Neutrophil (primary cell): ENCODE results near the gene DDC.

ENCODE experiments used
- H3K27ac ChIP-seq: fragments of 200-600 bp; sonication (generic); 2 replicates; pipeline ENCODE4 v1.5.1; 2016; ENCODE audit warnings: mild to moderate bottlenecking, moderate library complexity
- H3K27me3 ChIP-seq: fragments of 200-600 bp; sonication (generic); 2 replicates; pipeline ENCODE4 v1.6.0; 2016; ENCODE audit warnings: mild to moderate bottlenecking
- H3K36me3 ChIP-seq: fragments of 200-600 bp; sonication (generic); 2 replicates; pipeline ENCODE4 v1.5.1; 2017
- H3K4me1 ChIP-seq, 2 experiments: fragments of 200-600 bp in 1 of 2; sonication (generic) in 1 of 2; 1 replicate in 1 of 2; 2 replicates in 1 of 2; pipeline versions ENCODE4 v1.5.1 to v1.6.1; 2013 to 2016; ENCODE audit warnings: low read depth in 1 of 2, low read length in 1 of 2, mild to moderate bottlenecking in 1 of 2, moderate library complexity in 1 of 2; ENCODE audit not compliant: control insufficient read depth in 1 of 2, insufficient read depth in 1 of 2
- H3K4me3 ChIP-seq, 2 experiments: fragments of 200-600 bp in 1 of 2; sonication (generic) in 1 of 2; 1 replicate in 1 of 2; 2 replicates in 1 of 2; pipeline ENCODE4 v1.5.1; 2013 to 2016; ENCODE audit warnings: low read depth in 1 of 2, low read length in 1 of 2, mild to moderate bottlenecking in 1 of 2, moderate library complexity in 1 of 2
- H3K9me3 ChIP-seq: fragments of 200-600 bp; sonication (generic); 2 replicates; pipeline ENCODE4 v1.5.1; 2016
- CTCF ChIP-seq: fragments of 200-600 bp; sonication (generic); IDR thresholded peaks from 2 replicates; pipeline ENCODE4 v1.5.1; 2016; ENCODE audit warnings: antibody characterized with exemption

The DDC gene

DNA sequence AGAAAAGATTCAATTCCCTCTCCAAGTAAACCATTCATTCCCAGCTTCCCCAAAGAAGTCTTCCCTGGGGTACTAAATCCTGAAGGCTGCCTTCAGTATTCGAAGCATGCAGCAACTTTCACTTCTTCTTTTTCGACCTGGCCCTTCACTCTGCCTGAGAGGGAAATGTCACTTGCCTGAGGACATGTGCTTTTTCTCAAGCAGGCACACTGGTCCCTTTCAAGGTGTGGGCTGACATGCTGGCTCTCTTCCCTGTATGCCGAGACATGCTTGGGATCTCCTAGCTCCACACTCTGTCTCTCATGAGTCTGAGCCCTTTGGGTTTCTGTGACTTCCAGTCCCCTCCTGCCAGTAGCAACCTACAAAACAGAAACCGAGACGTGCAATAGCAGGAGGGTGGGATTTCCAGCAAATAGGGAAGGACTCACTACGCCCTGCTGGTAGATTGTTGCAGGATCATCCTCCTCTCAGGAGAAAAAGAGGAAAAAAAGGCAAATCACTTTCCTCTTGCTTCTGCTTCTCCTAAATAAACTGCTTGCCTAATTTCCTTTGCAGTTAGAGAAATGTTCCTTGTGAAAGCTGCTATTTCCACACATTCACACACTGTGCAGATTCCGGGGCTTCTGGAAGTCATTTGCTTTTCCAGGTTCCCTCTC, 148.6 kb downstream of the DDC start:
- Histone ChIP-seq H3K4me1 (peaks cover 31 to 34% of the 10 kb centered on the region in 2 experiments), H3K4me3 (peak overlapping the region; percentile 29 to 41), H3K36me3 (no peaks in the 10 kb centered on the region), H3K27ac (peak overlapping the region; percentile 86), H3K27me3 (no peaks in the 10 kb centered on the region), H3K9me3 (no peaks in the 10 kb centered on the region)
- no peak for TF ChIP-seq CTCF

- Histone ChIP-seq H3K4me3 (peak overlapping the region; percentile 29 to 41), H3K27me3 (no peaks in the 10 kb centered on the region), H3K36me3 (no peaks in the 10 kb centered on the region), H3K4me1 (peaks cover 31 to 34% of the 10 kb centered on the region in 2 experiments), H3K27ac (peak overlapping the region; percentile 86), H3K9me3 (no peaks in the 10 kb centered on the region)
- no peak for TF ChIP-seq CTCF
Measured at GRCh38 chr7:50415844-50416364, 149.3 kb downstream of the DDC start.

- TF ChIP-seq CTCF, result no peak
- no peaks in the 10 kb centered on the region for H3K9me3 ChIP-seq
- no peaks in the 10 kb centered on the region for H3K36me3 ChIP-seq
- H3K4me1 ChIP-seq, result peaks cover 42 to 48% of the 10 kb centered on the region in 2 experiments
- no peak overlapping the region for H3K4me3 ChIP-seq
- no peak overlapping the region for H3K27ac ChIP-seq
- H3K27me3 ChIP-seq, result no peaks in the 10 kb centered on the region
Measured at GRCh38 chr7:50413561-50413960, 151.6 kb downstream of the DDC start.

- no peak overlapping the region for H3K27ac ChIP-seq
- H3K4me1 ChIP-seq, result peaks cover 42 to 50% of the 10 kb centered on the region in 2 experiments
- no peak overlapping the region for H3K4me3 ChIP-seq
Measured at GRCh38 chr7:50412973-50413372, 152.2 kb downstream of the DDC start.

DNA sequence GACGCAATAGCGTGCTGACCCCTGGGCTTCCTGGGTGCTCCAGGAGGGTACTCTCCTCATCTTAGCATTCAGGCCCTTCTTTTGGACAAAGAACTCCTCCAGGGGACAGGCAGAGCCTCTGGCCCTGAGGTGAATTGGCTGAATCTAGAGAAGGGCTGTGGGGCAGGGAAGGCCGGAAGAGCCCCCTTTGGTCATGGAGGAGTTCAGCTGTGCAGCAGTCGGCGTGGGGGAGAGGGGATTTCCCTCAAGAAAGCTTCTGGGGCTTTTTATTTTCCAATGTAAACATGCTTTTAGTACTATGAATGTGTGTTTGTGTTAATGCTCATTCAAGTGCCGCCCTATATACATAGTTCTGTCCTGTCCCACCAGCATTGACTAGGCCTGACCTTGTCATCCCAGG, 153.9 kb downstream of the DDC start:
- Histone ChIP-seq H3K27me3 (no peaks in the 10 kb centered on the region), H3K4me1 (peaks cover 28 to 35% of the 10 kb centered on the region in 2 experiments), H3K27ac (no peak overlapping the region), H3K36me3 (no peaks in the 10 kb centered on the region), H3K4me3 (no peak overlapping the region), H3K9me3 (no peaks in the 10 kb centered on the region)
- no peak for TF ChIP-seq CTCF

More at GRCh38 chr7:50412973-50413372, 152.2 kb downstream of the DDC start:
- TF ChIP-seq CTCF, result no peak
- H3K9me3 ChIP-seq, result no peaks in the 10 kb centered on the region
- H3K36me3 ChIP-seq, result no peaks in the 10 kb centered on the region
- H3K27me3 ChIP-seq, result no peaks in the 10 kb centered on the region
